Activated CD8-positive, alpha-beta memory T cell treated with anti-CD3 and anti-CD28 coated beads, Interleukin-2, amount 50 U/mL, for 4 hours (primary cell): ENCODE data around the gene THUMPD3.
A peak's percentile ranks its signal among the peaks of the same experiment; 100 is the strongest.

Experiments used
- DNase-seq: peaks from one replicate; pipeline ENCODE4 v3.0.0-alpha.2; 2020

THUMPD3 gene, protein sequence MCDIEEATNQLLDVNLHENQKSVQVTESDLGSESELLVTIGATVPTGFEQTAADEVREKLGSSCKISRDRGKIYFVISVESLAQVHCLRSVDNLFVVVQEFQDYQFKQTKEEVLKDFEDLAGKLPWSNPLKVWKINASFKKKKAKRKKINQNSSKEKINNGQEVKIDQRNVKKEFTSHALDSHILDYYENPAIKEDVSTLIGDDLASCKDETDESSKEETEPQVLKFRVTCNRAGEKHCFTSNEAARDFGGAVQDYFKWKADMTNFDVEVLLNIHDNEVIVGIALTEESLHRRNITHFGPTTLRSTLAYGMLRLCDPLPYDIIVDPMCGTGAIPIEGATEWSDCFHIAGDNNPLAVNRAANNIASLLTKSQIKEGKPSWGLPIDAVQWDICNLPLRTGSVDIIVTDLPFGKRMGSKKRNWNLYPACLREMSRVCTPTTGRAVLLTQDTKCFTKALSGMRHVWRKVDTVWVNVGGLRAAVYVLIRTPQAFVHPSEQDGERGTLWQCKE

DNA sequence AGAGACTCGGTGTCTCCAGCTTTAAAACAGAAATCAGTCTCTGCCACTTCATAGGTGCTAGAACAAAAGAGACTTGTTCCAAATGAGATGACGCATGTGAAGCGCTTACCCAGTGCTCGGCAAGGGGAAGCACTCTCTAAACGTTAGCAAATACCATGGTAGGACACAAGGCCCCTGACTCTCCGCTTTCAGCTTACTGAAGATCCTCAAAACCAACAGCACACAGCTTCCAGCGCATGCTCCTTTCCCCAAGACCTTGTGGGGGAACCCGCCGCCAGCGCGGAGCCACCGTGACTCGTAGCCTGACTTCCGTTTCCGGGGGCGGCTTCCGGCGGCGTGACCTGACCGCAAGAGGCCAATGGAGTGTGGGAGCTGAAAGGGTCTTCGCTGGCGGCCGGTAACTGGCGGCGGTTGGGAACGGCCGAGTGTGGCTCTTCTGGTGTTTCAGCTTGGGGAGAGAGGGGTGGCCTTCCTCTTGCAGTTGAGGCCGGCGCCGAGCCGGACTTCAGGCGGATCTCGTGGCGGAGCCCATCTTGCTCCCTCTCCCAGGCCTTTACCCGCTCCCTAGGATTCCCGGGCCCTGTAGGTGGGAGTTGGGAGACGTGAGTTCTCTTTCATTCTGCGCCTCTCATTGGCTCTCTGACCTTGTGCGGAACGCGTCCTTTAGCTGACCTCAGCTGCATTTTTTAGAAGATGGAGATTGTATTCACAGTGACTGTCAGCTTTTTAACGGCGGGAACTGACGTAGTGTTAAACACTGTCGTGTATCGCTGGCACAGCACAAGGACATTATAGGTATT, at the start of gene THUMPD3:
TSS of gene THUMPD3 (plus strand) at position 324 of the 800 bp plus-strand sequence. CDS start 2,015 bp downstream, outside the sequence.
- peak; percentile 91 for DNase-seq

DNA sequence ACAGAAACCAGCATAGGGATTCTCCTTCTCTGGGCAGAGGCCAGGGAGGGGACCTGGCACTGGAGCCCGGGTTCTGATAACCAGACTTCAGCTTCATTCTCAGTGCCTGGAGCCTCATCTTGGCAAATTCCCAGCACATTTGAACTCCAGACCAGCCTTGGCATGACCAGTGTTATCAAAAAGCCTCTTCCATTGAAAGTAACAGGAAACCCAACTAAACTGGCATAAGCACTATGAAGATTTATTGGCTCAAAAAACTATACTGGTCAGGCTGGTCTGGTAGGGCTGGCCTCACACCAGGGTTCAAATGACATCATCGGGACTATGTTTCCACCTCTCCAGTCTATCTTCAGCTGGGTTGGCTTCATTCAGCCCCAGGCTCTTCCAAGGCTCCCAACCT, 48.1 kb upstream of the THUMPD3 start:
- DNase-seq, result no peak

DNA sequence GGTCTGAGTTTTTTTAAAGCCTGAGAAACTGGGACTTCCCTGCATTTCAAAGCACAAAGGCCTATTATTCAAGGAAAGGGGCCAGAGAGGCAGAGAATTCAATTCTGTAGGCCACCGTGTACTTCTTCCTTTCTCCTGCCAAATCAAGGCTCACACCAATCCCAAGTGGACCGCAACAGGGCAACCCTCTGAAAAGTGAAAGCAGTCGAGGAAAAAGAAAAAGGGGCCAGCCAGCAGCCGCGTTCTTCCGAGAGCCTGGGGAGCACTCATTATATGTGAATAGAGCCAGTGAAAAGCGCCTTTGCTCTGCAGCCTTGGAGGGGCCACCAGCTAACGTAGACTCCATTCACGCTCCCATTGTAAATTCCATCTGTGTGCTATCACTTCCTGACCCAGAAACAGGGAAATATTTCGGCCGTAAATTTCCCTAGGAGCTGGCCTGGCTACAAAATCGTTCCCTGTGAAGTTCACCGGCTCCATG, 45.9 kb upstream of the THUMPD3 start:
- no peak for DNase-seq

DNA sequence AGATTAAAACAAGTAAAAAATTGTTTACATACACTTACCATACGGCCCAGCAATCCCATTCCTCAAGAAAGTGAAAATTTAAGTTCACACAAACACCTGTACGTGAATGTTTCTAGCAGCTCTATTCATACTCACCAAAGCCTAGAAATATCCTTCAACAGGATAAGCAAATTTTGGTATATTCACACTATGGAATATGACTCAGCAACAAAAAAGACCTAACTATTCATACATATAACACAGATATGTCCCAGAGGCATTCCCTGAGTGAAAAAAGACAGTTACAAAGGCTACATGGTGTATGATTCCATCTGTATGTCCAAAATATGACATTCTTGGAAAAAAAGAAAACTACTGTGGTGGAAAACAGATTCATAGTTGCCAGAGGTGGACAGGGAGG, 40.1 kb upstream of the THUMPD3 start:
- no peak for DNase-seq

DNA sequence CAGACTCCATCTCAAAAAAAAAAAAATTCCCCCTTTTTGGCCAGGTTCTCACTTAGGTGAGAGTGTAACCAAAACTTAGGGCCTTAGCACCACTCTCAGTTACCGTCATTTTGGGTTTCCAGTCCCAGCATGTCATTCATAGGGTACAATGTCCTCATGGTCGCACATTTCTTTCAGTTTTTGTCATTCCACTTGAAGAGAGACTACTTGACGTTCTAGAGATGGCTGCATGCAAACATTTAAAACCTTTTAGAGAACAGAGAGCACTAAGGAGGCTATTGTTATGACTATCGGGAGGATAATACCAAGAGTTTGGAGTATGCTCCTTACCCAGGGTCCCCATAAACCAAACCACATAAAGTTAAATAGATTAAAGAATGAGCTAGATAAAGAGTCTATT, 37.9 kb upstream of the THUMPD3 start:
- DNase-seq, result no peak

DNA sequence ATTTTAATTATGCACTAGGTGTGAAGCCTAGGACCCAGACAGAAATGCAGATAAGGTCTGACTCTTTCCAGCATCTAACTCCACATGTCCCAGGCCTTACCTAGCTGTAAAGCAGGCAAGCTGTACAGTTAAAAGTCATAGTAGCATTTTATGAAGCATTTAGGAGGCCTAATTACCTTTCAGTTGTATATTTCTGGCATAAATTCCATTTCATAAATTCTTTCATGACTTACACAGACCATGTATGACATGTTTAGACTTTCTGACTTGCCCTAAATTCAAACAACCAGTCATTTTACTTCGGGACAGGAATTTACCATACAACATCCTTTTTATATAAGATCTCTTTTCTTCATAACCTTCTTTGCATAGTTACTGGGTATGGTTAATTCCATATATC, 35.3 kb upstream of the THUMPD3 start:
- no peak for DNase-seq

DNA sequence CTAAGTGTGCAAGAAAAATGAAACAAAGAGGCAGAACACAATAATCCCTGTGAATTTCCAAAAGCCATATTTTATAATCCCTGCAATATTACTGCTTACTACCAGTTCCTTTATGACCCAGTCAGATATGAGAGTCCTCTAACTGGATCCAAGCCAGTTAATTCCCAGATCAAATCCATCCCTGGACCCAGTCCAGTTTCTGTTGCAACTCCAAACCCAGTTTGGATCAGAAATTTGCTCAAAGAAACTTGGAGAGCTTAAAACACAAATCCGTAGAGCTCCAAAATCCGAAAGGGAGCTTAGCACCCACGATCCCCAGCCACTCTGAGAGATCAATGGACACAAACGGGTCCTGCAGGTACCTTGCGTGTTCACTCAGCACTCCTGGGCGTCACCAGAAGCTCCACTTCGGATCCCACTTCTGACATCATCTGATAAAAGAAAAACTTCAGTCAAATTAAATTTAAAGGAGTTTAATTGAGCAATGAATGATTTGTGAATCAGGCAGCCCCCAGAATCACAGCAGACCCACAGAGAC, 32.6 kb upstream of the THUMPD3 start:
- no peak for DNase-seq

DNA sequence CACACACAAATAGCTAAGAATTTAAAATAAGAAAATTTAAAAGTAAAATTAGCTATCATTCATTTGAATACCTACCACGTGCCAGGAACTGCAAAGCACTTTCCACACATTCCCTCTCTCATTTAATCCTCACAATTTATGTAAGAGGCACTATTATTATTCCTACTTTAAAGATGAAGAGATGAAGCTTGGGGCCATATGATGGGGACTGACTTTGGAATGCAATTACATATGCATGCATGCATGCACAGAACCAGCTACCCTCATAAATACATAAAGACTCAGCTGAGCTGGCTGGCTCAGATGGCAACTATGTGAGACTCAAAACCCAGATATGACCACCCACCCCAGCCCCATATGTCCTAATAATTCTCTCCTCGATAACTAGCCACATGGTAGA, 31.7 kb upstream of the THUMPD3 start:
- DNase-seq, result no peak

DNA sequence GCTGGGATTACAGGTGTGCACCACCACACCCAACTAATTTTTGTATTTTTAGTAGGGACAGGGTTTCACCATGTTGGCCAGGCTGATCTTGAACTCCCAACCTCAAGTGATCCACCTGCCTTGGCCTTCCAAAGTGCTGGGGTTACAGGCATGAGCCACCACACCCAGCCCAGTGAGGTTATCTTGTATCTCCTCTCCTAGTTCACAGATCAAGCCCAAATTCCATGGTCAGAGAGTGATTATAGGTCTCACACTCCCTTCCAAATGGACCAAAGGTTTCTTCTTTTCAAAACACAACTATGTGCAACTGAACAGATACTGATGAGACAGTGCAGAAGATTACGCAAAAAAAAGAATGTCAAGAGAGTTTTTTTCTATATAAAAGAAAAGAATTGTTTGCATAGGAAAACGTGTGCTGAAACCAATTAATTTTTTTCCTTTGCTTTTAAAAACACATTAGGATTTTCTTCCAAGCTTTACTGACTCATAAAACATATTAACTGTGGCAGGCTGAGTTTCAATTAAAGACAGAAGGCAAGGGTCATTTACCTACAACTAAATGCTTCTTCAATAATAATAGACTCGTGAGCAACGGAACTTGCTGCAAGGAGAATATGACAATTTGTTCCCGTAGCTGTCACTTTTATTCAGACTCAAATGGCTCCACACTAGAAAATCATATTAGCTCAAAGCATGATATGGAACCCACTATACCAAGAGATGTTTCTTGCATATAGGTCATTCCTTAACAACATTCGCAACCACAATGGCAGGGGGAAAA, 30.4 kb upstream of the THUMPD3 start:
- no peak for DNase-seq

DNA sequence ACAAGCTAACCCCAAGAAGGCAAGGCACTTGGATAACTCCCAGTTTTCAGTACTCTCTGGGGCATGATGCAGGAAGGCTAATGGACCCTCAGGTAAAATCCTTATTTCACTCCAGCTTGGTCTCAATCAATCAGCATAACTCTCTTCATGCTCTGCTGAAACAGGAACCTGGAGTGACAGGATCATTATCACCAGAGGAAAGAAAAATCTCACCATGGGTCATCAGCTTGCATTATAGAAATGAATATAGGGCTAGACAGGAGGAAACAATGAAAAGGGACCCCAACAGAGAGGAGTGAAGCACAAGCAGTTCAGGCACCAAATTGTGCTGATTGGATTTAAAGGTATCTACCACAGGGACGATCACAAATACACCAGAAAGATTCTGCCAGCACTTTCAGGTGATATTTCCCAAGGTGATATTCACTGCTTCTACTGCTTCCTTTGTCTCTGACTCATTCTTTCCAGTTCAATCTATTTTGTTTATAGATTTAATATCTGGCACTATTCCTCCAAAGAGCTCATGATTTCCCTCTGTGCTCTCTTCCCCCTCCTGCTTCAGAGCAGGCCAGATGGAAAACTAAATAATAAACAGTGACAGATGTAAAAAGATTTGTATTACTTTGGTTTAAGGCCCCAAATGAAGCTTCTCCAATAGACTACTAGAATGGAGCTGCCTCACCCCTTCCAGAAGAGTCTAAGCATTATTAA, 22.9 kb upstream of the THUMPD3 start:
- DNase-seq, result no peak

DNA sequence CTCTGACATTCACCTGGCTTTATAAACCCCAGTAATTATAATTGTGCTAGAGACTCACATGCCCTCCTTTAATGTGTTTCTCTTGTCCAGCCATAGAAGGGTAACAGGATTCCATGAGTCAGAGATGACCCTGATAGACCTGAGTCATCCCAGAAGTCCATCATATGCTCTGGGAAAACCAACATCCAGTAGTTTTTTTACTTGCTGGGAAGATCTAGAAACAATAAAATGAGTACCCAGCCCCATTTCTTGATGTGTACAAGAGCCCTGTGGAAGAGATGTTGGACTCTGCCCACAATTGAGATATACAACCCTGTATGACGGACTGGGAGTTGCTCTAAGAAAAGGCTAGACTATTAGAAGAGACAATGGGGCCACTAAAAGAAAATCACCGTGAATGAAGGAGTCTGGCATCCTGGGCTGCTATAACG, 22.4 kb upstream of the THUMPD3 start:
- DNase-seq, result no peak

DNA sequence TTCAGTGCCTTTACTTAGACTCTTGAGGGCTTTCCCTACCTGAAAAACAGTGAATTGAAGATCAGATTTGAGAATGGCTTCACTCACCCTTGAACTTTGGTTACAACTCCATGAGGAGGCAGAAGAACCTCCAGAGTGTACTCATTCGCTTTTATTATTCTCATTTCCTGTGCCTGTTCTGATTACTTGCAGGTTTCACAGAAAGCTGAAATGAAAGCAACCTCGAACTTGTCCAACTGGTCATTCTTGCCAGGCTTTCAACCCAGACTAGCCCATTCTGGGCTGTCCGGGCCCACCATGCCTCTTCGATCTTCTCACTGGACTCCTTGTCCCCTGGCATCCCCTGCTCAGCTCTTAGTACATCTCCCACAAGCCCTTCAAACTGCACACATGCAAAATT, 20.2 kb upstream of the THUMPD3 start:
- DNase-seq, result no peak

DNA sequence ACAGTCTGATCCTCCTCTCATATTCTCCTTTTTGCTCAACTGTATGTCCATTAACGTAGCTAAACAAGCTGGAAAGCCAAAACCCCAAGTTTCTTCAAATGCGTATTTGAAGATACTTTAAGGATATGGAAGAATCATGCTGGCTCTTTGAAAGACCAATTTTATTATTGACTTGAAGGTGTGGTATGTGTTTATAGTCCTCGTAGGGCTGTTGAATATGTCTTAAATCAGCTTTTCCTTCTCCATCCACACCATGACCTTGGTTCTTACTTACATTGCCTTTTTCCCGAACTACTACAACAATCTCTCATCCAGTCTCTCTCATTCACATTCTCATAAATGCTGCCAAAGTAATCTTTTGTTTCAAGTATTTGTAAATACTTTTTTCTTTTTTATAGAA, 19.7 kb upstream of the THUMPD3 start:
- DNase-seq, result no peak

DNA sequence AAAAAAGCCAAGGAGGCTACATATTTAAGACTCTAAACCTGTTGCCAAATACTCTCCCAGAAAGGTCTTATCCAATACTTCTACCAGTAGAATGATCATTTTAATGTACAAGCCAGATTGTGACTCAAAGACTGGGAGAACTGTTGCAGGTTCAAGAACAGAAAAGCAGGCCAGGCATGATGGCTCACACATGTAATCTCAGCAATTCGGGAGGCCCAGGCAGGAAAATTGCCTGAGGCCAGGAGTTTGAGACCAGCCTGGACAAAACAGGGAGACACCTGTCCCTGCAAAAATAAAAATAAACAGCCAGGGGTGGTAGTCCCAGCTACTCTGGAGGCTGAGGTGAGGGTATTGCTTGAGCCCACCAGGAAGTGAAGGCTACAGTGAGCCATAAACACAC, 17.8 kb upstream of the THUMPD3 start:
- no peak for DNase-seq

DNA sequence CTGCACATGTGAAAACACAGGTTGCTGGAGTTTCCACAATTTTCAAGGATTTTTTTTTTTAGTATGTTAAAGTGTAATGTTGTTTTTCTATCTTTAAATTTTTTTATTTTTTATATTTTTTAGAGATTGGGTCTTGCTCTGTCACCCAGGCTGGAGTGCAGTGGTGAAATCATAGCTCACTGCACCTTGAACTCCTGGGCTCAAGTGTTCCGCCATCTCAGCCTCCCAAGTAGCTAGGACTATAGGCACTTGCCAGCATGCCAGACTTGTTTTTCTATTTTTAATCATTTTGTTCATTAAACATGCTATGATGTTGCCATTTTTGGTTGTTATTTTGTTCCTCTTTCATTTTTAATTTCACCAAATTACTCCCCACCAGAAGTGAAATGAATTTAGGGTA, 16.7 kb upstream of the THUMPD3 start:
- no peak for DNase-seq

DNA sequence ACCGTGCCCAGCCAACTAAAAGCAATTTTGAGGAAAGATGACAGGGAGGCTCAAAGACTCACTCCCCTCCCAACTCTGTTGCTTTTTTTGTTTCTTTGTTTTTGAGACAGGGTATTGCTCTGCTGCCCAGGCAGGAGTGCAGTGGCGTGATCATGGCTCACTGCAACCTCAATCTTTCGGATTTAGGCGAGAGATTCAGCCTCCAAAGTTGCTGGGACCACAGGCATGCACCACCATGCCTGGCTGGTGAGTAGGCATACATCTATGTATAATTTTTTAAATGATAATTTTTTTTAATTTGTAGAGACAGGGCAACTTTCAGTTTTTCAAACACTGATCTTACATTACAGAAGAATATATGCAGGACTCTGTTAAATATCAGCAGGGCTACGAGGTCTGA, 15.8 kb upstream of the THUMPD3 start:
- no peak for DNase-seq

DNA sequence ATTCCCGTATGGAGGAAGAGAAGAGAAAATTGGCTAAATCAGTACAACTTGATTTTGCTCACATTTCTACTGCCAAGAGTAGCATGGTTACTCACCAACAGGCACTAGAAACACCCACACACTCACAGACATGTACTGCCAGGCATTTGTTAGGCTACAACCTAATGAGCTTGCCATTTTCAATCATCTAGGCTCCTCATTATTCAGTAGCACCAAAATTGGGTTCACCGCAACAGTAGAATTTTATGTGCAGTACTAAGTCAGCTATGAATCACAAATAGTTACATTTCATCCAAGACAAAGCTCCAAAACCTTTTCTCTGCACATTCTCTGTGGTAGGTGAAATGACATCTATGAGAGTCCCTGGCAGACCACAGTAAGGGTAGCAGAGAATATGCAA, 15.0 kb upstream of the THUMPD3 start:
- DNase-seq, result no peak

DNA sequence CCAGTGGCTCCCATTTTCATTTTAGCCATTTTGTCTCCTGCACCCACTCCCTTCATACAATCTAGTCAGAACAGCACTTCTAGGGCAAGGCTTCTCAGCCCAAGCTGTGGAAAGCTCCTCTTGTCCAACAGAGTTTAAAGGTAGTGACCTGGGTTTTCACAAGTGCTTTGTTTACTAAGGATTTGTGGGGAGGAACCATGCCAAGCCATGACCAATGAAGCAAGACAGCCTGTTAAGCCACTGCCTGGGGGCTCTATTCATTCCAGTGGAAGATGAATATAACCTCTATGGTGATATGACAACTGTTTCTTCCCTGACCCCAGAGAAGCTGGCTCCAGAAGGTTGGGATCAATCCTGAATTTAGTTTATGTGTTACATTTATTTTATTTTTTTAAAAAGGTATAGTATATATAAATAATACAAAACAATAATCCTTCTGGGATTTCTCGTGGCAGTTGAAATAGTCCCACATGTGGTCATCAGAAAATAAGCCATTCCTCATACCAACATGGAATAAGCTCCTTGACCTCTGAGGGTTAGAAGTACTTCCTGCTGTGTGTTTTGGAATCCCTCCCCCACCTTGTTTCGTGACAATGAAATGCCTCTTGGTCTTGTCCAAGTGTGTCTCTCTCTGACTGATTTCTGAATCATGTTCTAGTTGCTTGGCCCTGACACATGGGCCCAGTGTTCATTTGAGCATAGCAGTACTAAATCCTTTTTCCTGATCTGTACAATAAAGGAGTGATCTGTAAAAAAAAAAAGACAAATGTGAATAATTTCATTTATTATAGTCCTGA, 13.3 kb upstream of the THUMPD3 start:
- DNase-seq, result no peak

DNA sequence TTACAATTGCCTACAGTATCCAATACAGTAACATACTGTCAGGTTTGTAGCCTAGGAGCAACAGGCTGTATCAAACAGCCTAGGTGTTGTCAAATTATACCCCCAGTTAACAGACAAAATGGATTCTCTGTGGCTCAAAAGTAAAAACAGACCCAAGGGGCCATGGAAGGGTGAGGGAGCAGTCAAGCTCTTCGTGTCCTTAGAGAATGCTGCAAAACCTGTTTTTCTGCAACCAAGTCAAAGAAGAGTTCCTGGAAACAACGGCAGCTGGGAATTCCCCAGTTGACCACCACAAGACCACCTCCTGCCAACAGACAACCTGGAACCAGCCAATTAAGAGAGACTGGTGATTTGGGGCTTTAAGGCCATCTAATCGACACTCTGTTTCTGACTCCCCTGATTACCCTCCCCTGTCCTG, 11.1 kb upstream of the THUMPD3 start:
- no peak for DNase-seq

DNA sequence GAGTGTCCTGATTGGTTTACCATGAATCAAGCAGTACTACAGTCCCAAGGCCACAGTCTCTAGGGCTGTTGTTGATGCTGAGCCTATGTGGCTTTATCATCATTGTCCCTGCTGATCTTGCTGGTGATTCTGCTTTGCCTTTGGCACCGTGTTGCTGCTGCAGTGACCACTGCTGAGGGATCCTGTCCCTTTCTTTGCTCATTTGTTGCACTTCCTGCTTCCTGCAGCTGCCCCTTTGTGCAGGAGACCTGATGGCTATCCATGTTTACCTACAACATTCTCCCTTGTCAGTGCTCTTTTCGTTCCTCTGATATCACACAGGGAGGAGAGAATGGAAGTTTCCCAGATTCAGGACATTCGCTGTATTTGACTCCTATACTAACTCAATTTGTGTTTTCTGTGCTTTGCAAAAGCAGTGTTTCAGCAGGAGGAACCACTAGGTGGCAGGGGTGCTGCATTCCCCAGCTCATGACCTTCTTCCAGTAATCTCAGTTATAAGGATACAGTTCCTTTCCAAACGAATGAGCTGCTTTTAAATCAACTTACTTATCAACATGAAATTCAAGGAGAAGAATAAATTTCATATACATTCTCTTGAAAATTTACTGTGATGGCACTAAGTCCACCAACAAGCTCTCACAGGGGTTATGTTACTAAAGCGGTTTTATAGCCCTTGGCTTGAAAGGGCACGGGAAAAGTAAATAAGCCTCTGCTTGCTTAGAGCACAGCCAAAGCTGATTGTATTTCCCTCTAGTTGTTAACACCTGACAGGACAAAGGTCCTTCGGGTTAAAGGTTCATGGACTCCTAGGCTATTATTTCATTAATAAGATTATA, 9.7 kb upstream of the THUMPD3 start:
- DNase-seq, result peak; percentile 62
